GM12878 (cell line): ENCODE measurements around the gene OXTR. TPM values are rescaled to one million over a fixed set of nuclear protein-coding genes. Genes with fewer than 3 reads are reported as not detected.

Experiments
- EZH2 ChIP-seq: IDR thresholded peaks from 2 replicates; pipeline ENCODE4 v1.6.1; 2012; ENCODE audit warnings: low read depth, mild to moderate bottlenecking, control low read depth, inconsistent platforms, low read length, borderline replicate concordance; ENCODE audit not compliant: control insufficient read depth
- FOXK2 ChIP-seq: fragments of 450-650 bp; IDR thresholded peaks from 2 replicates; pipeline ENCODE4 v1.6.1; 2017; ENCODE audit warnings: mild to moderate bottlenecking, moderate library complexity
- HDAC2 ChIP-seq: fragments of 200-600 bp; sonication (generic); IDR thresholded peaks from 2 replicates; pipeline ENCODE4 v1.6.1; 2017
- HDAC6 ChIP-seq: fragments of 200-600 bp; sonication (generic); IDR thresholded peaks from one replicate; pipeline ENCODE4 v1.8.0; 2017; ENCODE audit warnings: antibody characterized with exemption; ENCODE audit not compliant: unreplicated experiment
- NBN ChIP-seq: fragments of 450-650 bp; IDR thresholded peaks from 2 replicates; pipeline ENCODE4 v1.6.1; 2016
- NFYB ChIP-seq: IDR thresholded peaks from 2 replicates; pipeline ENCODE4 v1.6.1; 2011; ENCODE audit warnings: low read depth, mild to moderate bottlenecking, low read length, improper control_type of control experiment, moderate library complexity; ENCODE audit not compliant: insufficient read depth
- POU2F2 ChIP-seq: IDR thresholded peaks from 3 replicates; pipeline ENCODE4 v1.6.1; 2011; ENCODE audit warnings: low read depth, mild to moderate bottlenecking, low read length, borderline replicate concordance
- STAT3 ChIP-seq: IDR thresholded peaks from 2 replicates; pipeline ENCODE4 v1.6.1; 2011; ENCODE audit warnings: low read depth, low read length, improper control_type of control experiment
- SUZ12 ChIP-seq: fragments of 200-600 bp; sonication (generic); IDR thresholded peaks from one replicate; pipeline ENCODE4 v1.6.1; 2018; ENCODE audit warnings: antibody characterized with exemption, mild to moderate bottlenecking; ENCODE audit not compliant: unreplicated experiment
- ZNF24 ChIP-seq: fragments of 450-650 bp; IDR thresholded peaks from 2 replicates; pipeline ENCODE4 v1.6.1; 2017; ENCODE audit warnings: antibody characterized with exemption, mild to moderate bottlenecking
- polyA plus RNA-seq, 11 experiments: library from polyadenylated mRNA; depleted of rRNA in 4 of 11; unstranded in 6 of 11; stranded (reverse) in 5 of 11; fragments of >200 nt; fragmentation: Nextera tagmentation in 4 of 11; fragmentation: Illumina TruSeq in 1 of 11; extraction: Ambion mirVana in 4 of 11; extraction: Trizol in 1 of 11; gene quantifications; 1 replicate in 1 of 11; 2 replicates in 10 of 11; pipeline versions ENCODE4 v1.2.1 to v1.2.3, GENCODE V29; 2011 to 2016; ENCODE audit warnings: inconsistent platforms in 2 of 11, missing spikeins in 2 of 11, low read depth in 1 of 11
- total RNA-seq, 4 experiments: library from RNA; depleted of rRNA in 3 of 4; stranded (reverse); fragments of >200 nt in 3 of 4; fragmentation: Illumina TruSeq in 1 of 4; extraction: Trizol in 1 of 4; gene quantifications; 2 replicates each; pipeline versions ENCODE4 v1.2.1 to v1.2.3, GENCODE V29; 2013 to 2021
- TF ChIP-seq, protein P1 (sequence below): fragments of 450-650 bp; conservative IDR thresholded peaks from 2 replicates; pipeline ENCODE4 v1.6.1; 2017; ENCODE audit warnings: mild to moderate bottlenecking, moderate library complexity
- TF ChIP-seq, protein P2 (sequence below): IDR thresholded peaks from 2 replicates; pipeline ENCODE4 v1.6.1; 2012; ENCODE audit warnings: low read depth, low read length, improper control_type of control experiment
- TF ChIP-seq, protein P3 (sequence below): fragments of 450-650 bp; IDR thresholded peaks from 2 replicates; pipeline ENCODE4 v1.6.1; 2014; ENCODE audit warnings: mild to moderate bottlenecking

Gene OXTR
- total and polyA plus RNA-seq, 10 of the 15 experiments (the other 5 are each of a cell fraction or from before 2014, with no cell fraction given): 0.43 to 5.9 (median 2.6) TPM

DNA sequence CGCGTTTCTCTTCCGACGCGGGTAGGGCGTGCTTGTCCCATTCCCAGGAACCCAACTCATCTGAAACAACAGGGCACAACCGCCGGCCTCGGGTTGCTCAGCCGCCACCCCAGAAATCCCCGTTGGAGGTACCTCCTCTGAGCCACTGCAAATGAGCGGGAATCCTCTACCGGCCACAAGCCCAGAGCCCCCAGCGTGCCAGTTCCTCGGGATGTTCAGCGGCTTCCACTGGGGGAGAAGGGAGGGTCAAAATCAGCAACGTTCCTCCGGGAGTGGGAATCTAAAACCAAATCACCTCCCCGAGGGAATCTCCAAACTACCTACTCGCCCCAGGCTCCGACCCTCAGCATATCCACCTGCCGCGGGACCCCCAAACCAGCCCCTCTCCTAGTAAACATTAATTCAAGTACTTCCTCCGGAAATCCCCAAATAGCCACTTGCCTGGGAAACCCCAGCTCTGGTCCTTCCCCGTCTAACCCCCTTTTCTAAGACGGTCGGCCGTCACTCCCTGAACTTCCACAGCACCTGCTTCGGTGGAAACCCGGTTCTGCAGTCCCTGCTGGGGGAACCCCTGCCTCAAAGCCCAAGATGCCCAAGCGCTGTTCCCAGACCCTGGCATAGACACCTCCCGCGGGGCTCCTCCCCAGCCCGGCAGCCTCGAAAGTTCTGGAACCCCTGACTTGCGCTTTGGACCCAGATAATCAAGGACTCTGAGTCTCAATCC, 887 bp downstream of the OXTR start (continued):
- TF ChIP-seq NBN (no peak), HDAC2 (no peak), HDAC6 (no peak), EZH2 (no peak), NFYB (no peak), POU2F2 (no peak), SUZ12 (no peak), ZNF24 (no peak), STAT3 (no peak), FOXK2 (no peak)
- TF ChIP-seq, protein P1, sequence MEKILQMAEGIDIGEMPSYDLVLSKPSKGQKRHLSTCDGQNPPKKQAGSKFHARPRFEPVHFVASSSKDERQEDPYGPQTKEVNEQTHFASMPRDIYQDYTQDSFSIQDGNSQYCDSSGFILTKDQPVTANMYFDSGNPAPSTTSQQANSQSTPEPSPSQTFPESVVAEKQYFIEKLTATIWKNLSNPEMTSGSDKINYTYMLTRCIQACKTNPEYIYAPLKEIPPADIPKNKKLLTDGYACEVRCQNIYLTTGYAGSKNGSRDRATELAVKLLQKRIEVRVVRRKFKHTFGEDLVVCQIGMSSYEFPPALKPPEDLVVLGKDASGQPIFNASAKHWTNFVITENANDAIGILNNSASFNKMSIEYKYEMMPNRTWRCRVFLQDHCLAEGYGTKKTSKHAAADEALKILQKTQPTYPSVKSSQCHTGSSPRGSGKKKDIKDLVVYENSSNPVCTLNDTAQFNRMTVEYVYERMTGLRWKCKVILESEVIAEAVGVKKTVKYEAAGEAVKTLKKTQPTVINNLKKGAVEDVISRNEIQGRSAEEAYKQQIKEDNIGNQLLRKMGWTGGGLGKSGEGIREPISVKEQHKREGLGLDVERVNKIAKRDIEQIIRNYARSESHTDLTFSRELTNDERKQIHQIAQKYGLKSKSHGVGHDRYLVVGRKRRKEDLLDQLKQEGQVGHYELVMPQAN: no peak
- TF ChIP-seq, protein P2, sequence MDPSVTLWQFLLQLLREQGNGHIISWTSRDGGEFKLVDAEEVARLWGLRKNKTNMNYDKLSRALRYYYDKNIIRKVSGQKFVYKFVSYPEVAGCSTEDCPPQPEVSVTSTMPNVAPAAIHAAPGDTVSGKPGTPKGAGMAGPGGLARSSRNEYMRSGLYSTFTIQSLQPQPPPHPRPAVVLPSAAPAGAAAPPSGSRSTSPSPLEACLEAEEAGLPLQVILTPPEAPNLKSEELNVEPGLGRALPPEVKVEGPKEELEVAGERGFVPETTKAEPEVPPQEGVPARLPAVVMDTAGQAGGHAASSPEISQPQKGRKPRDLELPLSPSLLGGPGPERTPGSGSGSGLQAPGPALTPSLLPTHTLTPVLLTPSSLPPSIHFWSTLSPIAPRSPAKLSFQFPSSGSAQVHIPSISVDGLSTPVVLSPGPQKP: no peak
- TF ChIP-seq, protein P3, sequence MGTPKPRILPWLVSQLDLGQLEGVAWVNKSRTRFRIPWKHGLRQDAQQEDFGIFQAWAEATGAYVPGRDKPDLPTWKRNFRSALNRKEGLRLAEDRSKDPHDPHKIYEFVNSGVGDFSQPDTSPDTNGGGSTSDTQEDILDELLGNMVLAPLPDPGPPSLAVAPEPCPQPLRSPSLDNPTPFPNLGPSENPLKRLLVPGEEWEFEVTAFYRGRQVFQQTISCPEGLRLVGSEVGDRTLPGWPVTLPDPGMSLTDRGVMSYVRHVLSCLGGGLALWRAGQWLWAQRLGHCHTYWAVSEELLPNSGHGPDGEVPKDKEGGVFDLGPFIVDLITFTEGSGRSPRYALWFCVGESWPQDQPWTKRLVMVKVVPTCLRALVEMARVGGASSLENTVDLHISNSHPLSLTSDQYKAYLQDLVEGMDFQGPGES: no peak
